ENCODE measurements around the gene GTF3C2. TPM values are rescaled to one million over a fixed set of nuclear protein-coding genes. Genes with fewer than 3 reads are reported as not detected.

GTF3C2 gene, protein sequence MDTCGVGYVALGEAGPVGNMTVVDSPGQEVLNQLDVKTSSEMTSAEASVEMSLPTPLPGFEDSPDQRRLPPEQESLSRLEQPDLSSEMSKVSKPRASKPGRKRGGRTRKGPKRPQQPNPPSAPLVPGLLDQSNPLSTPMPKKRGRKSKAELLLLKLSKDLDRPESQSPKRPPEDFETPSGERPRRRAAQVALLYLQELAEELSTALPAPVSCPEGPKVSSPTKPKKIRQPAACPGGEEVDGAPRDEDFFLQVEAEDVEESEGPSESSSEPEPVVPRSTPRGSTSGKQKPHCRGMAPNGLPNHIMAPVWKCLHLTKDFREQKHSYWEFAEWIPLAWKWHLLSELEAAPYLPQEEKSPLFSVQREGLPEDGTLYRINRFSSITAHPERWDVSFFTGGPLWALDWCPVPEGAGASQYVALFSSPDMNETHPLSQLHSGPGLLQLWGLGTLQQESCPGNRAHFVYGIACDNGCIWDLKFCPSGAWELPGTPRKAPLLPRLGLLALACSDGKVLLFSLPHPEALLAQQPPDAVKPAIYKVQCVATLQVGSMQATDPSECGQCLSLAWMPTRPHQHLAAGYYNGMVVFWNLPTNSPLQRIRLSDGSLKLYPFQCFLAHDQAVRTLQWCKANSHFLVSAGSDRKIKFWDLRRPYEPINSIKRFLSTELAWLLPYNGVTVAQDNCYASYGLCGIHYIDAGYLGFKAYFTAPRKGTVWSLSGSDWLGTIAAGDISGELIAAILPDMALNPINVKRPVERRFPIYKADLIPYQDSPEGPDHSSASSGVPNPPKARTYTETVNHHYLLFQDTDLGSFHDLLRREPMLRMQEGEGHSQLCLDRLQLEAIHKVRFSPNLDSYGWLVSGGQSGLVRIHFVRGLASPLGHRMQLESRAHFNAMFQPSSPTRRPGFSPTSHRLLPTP
- total RNA-seq (ENCODE audit: unreplicated experiment): 61.4 TPM
- long read RNA-seq, transcript GTF3C2-201 (19 exons, 3,882 nt): major isoform, 5 of 12 reads
- long read RNA-seq, partial matches to known transcripts: 3 of 12 reads
- long read RNA-seq, other reads (novel, unspliced or antisense): 3 of 12 reads

DNA sequence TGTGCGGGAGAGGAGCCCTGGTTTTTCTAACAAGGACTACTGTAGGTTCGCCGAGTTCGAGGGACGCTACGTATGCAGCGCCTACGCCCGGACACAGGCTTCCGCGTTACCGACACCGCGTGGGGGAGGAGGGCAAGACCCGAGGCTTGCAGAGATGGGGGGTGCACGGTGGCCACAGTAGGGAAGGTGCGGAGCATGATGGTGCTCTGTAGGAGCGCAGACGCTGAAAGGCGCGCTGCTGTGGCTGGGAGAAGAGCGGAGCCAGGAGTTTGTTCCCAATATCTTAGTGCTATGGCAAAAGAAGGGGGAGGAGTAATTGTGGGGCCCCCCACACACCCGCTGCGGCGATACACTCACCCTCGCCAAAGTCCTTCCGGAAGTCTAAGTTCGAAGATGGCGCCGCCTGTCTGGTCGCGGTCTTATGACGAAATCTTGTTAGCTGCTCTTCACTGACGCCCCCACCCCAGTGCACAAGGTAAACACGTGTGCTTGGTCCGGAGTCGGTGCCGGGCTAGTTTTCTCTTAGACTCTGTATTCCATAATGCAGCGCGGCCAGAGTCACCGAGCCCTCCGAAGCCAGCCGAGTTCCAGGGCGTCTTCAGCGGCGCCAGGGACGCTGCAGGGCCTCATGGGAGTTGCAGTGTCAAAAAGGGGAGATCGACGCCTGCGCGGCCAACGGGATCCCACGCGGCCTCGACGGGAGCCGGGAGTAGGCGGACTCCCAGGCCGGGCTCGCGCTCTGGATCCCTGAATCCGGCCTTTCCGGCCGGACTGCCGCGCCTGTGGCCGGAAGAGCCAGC is at the start of gene GTF3C2:
Gene GTF3C2, minus strand, starts transcription at position 383 of the 800 bp plus-strand sequence. CDS start 13,210 bp downstream, outside the sequence.
- TF ChIP-seq, protein P1, sequence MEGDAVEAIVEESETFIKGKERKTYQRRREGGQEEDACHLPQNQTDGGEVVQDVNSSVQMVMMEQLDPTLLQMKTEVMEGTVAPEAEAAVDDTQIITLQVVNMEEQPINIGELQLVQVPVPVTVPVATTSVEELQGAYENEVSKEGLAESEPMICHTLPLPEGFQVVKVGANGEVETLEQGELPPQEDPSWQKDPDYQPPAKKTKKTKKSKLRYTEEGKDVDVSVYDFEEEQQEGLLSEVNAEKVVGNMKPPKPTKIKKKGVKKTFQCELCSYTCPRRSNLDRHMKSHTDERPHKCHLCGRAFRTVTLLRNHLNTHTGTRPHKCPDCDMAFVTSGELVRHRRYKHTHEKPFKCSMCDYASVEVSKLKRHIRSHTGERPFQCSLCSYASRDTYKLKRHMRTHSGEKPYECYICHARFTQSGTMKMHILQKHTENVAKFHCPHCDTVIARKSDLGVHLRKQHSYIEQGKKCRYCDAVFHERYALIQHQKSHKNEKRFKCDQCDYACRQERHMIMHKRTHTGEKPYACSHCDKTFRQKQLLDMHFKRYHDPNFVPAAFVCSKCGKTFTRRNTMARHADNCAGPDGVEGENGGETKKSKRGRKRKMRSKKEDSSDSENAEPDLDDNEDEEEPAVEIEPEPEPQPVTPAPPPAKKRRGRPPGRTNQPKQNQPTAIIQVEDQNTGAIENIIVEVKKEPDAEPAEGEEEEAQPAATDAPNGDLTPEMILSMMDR (IDR thresholded peaks at IDR 0.05; ENCODE audit: unreplicated experiment): no peak
- peaks cover 16% of the 10 kb centered on the region for H3K27me3 Mint-ChIP-seq (ENCODE audit: unreplicated experiment)
- no peaks in the 10 kb centered on the region for H3K9me3 Mint-ChIP-seq (ENCODE audit: unreplicated experiment)
- peaks cover 24% of the 10 kb centered on the region for H3K4me1 Mint-ChIP-seq (ENCODE audit: unreplicated experiment)
- DNase-seq (ENCODE audit: low spot score): peak; percentile 92
- peak within 1 kb of the TSS; percentile 99 for H3K4me3 Mint-ChIP-seq (ENCODE audit: unreplicated experiment)
- peak within 1 kb of the TSS; percentile 100 for H3K27ac Mint-ChIP-seq (ENCODE audit: unreplicated experiment)
- peaks cover 8% of the 10 kb centered on the region for H3K36me3 Mint-ChIP-seq (ENCODE audit: low read depth, unreplicated experiment)

DNA sequence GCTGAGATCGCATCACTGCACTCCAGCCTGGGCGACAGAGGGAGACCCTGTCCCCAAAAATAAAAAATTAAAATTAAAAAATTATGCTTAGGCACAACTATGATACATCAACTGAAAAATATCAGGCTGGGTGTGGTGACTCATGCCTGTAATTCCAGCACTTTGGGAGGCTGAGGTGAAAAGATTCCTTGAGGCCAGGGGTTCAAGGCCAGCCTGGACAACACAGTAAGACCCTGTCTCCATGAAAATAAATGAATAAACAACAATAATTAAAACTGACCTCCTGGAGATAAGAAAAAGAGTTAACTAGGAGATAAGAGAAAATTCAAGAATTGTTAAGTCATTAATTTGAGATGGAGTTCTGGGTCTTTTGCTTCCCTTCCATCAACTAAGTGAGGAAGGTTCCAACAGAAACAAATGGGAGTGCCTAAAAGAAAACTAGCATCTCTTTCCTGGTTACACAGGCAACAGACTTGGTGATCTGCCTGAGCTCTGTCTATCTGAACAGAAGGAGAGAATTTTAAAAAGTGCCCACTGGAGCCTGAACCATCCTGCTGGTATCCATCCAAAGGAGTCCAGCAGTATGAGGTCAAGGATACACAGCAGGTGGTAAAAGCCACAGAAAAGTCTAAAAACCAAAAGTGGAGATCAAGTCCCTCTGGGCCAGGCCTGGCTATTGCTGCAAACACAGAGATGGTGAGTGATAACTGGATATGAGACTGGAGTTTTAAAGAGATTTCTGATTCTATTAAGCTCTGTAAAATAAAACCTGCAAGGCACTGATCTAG is 44.0 kb upstream of the GTF3C2 start:
- no peak for DNase-seq (ENCODE audit: low spot score)
- TF ChIP-seq, protein P1 (IDR thresholded peaks at IDR 0.05; ENCODE audit: unreplicated experiment): no peak
- H3K9me3 Mint-ChIP-seq (ENCODE audit: unreplicated experiment): no peaks in the 10 kb centered on the region
- peak overlapping the region; percentile 37 for H3K27ac Mint-ChIP-seq (ENCODE audit: unreplicated experiment)
- peaks cover 2% of the 10 kb centered on the region for H3K27me3 Mint-ChIP-seq (ENCODE audit: unreplicated experiment)
- peak overlapping the region; percentile 42 for H3K4me3 Mint-ChIP-seq (ENCODE audit: unreplicated experiment)
- H3K36me3 Mint-ChIP-seq (ENCODE audit: low read depth, unreplicated experiment): peaks cover 3% of the 10 kb centered on the region
- H3K4me1 Mint-ChIP-seq (ENCODE audit: unreplicated experiment): no peaks in the 10 kb centered on the region

DNA sequence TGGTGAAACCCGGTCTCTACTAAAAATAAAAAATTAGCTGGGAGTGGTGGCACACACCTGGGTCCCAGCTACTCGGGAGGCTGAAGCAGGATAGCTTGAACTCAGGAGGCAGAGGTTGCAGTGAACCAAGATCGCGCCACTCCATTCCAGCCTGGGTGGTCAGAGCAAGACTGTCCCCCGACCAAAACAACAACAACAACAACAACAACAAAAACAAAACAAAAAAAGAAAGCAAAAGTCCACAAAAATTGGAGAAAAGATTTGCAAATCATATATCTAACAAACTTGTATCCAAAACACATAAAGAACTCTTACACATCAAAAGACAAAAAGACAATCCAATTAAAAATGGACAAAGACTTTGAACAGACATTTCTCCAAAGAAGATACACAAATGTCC is 42.4 kb upstream of the GTF3C2 start:
- Mint-ChIP-seq H3K36me3 (ENCODE audit: low read depth, unreplicated experiment) (peaks cover 3% of the 10 kb centered on the region), H3K27me3 (ENCODE audit: unreplicated experiment) (peaks cover 2% of the 10 kb centered on the region), H3K4me1 (ENCODE audit: unreplicated experiment) (no peaks in the 10 kb centered on the region), H3K27ac (ENCODE audit: unreplicated experiment) (no peak overlapping the region), H3K4me3 (ENCODE audit: unreplicated experiment) (no peak overlapping the region), H3K9me3 (ENCODE audit: unreplicated experiment) (no peaks in the 10 kb centered on the region)
- DNase-seq (ENCODE audit: low spot score): no peak
- TF ChIP-seq, protein P1 (IDR thresholded peaks at IDR 0.05; ENCODE audit: unreplicated experiment): no peak

DNA sequence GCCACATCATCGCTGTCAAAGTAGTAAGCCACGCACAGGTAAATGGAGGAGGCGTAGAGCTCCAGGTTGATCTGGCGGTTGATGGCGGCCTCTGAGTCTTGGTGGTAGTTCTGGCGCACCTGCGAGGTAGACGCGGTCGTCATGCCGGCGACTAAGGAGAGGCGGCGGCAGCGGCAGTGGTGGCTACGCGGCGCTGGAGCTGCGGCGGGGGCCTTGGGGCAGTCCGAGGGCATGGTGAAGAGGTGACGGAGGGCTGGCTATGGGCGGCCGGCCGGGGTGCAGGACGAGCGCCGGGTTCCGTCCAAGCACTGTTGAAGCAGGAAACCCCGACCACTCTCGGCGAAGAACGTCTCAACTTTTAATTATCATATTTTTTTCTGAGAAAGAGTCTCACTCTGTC is 36.7 kb upstream of the GTF3C2 start:
- Mint-ChIP-seq H3K9me3 (ENCODE audit: unreplicated experiment) (no peaks in the 10 kb centered on the region), H3K36me3 (ENCODE audit: low read depth, unreplicated experiment) (peaks cover 11% of the 10 kb centered on the region), H3K27ac (ENCODE audit: unreplicated experiment) (no peak overlapping the region), H3K4me3 (ENCODE audit: unreplicated experiment) (no peak overlapping the region), H3K4me1 (ENCODE audit: unreplicated experiment) (no peaks in the 10 kb centered on the region), H3K27me3 (ENCODE audit: unreplicated experiment) (peaks cover 1% of the 10 kb centered on the region)
- TF ChIP-seq, protein P1 (IDR thresholded peaks at IDR 0.05; ENCODE audit: unreplicated experiment): no peak
- DNase-seq (ENCODE audit: low spot score): no peak
